ENCODE results near the gene MMP25. TPM values are rescaled to one million over a fixed set of nuclear protein-coding genes. Genes with fewer than 3 reads are reported as not detected.

Gene MMP25
- total and polyA plus RNA-seq, 9 of the 15 experiments (the other 6 are each of a cell fraction or from before 2014, with no cell fraction given) = 0.03 to 0.04 TPM; not detected in 7

DNA sequence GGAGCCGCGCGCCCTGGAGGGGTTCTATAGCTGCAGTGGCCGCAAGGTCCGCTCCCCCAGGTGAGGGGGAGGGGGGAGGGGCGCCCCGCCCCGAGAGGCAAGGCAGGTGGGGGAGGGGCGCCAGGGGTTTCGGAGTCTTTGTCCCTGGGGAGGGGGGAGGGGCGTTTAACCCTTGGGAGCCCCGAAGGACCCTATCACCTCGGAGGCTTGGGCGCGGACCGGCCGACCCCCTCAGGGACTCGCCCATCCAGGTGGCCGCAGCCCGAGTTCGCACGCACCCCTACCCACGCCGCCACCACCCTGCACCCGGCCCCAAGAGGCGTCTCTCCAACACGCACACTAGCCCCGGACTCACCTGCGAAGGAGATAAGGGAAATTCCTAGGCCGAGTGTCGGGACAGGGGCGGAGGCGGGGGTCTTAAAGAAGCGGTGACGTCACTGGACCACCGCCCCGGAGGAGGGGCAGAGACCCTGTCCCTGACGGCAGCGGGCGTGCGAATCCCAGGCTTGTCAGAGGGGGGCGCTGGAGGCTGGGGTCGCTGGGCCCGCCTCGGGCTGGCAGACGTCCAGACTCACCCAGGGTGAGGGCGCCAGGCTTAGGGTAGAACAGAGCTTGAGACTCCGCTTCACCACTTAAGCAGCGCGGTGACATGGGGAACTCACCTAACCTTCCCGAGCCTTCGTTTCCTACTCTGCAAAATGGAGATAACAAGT is 28.4 kb upstream of the MMP25 start, which contains the start of gene CLDN6 (continued):
- TF ChIP-seq KLF6 (CRISPR knock-in tag; IDR thresholded peaks at IDR 0.05; ENCODE audit: borderline replicate concordance) (no peak), MEIS2 (IDR thresholded peaks at IDR 0.05; ENCODE audit: partially characterized antibody) (no peak), RFX5 (IDR thresholded peaks at IDR 0.05; ENCODE audit: low read depth, low read length) (no peak), CBX8 (IDR thresholded peaks at IDR 0.05; ENCODE audit: borderline replicate concordance, extremely low read depth, low read depth, low read length, poor library complexity, severe bottlenecking) (no peak), CTBP1 (IDR thresholded peaks at IDR 0.05; ENCODE audit: borderline replicate concordance) (0 out of 2 replicates have a peak, but pooled peaks have one; percentile 19), ZC3H11A (IDR thresholded peaks at IDR 0.05; ENCODE audit: low read depth, low read length) (no peak), EGR1 (conservative IDR thresholded peaks at IDR 0.05) (0 out of 2 replicates have a peak, but pooled peaks have one; percentile 21), KAT2B (IDR thresholded peaks at IDR 0.05; ENCODE audit: low read depth, low read length) (no peak), HMGN3 (IDR thresholded peaks at IDR 0.05; ENCODE audit: borderline replicate concordance, extremely low read depth, insufficient read length, low read depth, low read length) (peak; percentile 29), KLF10 (CRISPR knock-in tag; IDR thresholded peaks at IDR 0.05) (no peak), NEUROD1 (IDR thresholded peaks at IDR 0.05; ENCODE audit: borderline replicate concordance, low read depth, low read length, partially characterized antibody) (peak; percentile 32), XRCC4 (IDR thresholded peaks at IDR 0.05; ENCODE audit: extremely low read depth, insufficient read depth, insufficient read length) (no peak), BCL6 (CRISPR knock-in tag; IDR thresholded peaks at IDR 0.05) (no peak), ZBTB7A (IDR thresholded peaks at IDR 0.05; ENCODE audit: borderline replicate concordance, control insufficient read depth, low read depth, low read length) (peak; percentile 99)
- TF ChIP-seq, protein P1, sequence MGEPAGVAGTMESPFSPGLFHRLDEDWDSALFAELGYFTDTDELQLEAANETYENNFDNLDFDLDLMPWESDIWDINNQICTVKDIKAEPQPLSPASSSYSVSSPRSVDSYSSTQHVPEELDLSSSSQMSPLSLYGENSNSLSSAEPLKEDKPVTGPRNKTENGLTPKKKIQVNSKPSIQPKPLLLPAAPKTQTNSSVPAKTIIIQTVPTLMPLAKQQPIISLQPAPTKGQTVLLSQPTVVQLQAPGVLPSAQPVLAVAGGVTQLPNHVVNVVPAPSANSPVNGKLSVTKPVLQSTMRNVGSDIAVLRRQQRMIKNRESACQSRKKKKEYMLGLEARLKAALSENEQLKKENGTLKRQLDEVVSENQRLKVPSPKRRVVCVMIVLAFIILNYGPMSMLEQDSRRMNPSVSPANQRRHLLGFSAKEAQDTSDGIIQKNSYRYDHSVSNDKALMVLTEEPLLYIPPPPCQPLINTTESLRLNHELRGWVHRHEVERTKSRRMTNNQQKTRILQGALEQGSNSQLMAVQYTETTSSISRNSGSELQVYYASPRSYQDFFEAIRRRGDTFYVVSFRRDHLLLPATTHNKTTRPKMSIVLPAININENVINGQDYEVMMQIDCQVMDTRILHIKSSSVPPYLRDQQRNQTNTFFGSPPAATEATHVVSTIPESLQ (CRISPR knock-in tag; IDR thresholded peaks at IDR 0.05) = no peak
- TF ChIP-seq, protein P2, sequence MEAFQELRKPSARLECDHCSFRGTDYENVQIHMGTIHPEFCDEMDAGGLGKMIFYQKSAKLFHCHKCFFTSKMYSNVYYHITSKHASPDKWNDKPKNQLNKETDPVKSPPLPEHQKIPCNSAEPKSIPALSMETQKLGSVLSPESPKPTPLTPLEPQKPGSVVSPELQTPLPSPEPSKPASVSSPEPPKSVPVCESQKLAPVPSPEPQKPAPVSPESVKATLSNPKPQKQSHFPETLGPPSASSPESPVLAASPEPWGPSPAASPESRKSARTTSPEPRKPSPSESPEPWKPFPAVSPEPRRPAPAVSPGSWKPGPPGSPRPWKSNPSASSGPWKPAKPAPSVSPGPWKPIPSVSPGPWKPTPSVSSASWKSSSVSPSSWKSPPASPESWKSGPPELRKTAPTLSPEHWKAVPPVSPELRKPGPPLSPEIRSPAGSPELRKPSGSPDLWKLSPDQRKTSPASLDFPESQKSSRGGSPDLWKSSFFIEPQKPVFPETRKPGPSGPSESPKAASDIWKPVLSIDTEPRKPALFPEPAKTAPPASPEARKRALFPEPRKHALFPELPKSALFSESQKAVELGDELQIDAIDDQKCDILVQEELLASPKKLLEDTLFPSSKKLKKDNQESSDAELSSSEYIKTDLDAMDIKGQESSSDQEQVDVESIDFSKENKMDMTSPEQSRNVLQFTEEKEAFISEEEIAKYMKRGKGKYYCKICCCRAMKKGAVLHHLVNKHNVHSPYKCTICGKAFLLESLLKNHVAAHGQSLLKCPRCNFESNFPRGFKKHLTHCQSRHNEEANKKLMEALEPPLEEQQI (IDR thresholded peaks at IDR 0.05) = no peak
- TF ChIP-seq, protein P3, sequence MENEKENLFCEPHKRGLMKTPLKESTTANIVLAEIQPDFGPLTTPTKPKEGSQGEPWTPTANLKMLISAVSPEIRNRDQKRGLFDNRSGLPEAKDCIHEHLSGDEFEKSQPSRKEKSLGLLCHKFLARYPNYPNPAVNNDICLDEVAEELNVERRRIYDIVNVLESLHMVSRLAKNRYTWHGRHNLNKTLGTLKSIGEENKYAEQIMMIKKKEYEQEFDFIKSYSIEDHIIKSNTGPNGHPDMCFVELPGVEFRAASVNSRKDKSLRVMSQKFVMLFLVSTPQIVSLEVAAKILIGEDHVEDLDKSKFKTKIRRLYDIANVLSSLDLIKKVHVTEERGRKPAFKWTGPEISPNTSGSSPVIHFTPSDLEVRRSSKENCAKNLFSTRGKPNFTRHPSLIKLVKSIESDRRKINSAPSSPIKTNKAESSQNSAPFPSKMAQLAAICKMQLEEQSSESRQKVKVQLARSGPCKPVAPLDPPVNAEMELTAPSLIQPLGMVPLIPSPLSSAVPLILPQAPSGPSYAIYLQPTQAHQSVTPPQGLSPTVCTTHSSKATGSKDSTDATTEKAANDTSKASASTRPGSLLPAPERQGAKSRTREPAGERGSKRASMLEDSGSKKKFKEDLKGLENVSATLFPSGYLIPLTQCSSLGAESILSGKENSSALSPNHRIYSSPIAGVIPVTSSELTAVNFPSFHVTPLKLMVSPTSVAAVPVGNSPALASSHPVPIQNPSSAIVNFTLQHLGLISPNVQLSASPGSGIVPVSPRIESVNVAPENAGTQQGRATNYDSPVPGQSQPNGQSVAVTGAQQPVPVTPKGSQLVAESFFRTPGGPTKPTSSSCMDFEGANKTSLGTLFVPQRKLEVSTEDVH (IDR thresholded peaks at IDR 0.05; ENCODE audit: low read depth, partially characterized antibody) = no peak
- TF ChIP-seq, protein P4, sequence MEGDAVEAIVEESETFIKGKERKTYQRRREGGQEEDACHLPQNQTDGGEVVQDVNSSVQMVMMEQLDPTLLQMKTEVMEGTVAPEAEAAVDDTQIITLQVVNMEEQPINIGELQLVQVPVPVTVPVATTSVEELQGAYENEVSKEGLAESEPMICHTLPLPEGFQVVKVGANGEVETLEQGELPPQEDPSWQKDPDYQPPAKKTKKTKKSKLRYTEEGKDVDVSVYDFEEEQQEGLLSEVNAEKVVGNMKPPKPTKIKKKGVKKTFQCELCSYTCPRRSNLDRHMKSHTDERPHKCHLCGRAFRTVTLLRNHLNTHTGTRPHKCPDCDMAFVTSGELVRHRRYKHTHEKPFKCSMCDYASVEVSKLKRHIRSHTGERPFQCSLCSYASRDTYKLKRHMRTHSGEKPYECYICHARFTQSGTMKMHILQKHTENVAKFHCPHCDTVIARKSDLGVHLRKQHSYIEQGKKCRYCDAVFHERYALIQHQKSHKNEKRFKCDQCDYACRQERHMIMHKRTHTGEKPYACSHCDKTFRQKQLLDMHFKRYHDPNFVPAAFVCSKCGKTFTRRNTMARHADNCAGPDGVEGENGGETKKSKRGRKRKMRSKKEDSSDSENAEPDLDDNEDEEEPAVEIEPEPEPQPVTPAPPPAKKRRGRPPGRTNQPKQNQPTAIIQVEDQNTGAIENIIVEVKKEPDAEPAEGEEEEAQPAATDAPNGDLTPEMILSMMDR (IDR thresholded peaks at IDR 0.05 in 2 of 3, conservative IDR thresholded peaks at IDR 0.05 in 1 of 3; ENCODE audit: insufficient read depth in 2 of 3, low read depth in 1 of 3, low read length in 3 of 3) = peak; percentile 60 to 73 (median 62); a peak in 5 of 6 replicates

All from K562 (cell line).